Neuronal stem cell (in vitro differentiated cells): ENCODE measurements around the gene SDC3.

ENCODE experiments used
- DNase-seq: peaks from one replicate; pipeline ENCODE4 v3.0.0-alpha.2; 2013; ENCODE audit warnings: low spot score
- H2AFZ ChIP-seq: one replicate; pipeline ENCODE4 v1.6.1; 2013; ENCODE audit warnings: mild to moderate bottlenecking, low read length, inconsistent platforms
- H2AK5ac ChIP-seq: 2 replicates; pipeline ENCODE4 v1.6.1; 2013; ENCODE audit warnings: low read depth, mild to moderate bottlenecking, inconsistent platforms, low read length, moderate library complexity, mixed read lengths
- H2BK120ac ChIP-seq: 2 replicates; pipeline ENCODE4 v1.6.1; 2013; ENCODE audit warnings: low read depth, mild to moderate bottlenecking, inconsistent platforms, low read length, moderate library complexity, mixed read lengths
- H2BK12ac ChIP-seq: one replicate; pipeline ENCODE4 v1.6.1; 2013; ENCODE audit warnings: low read length, inconsistent platforms
- H2BK15ac ChIP-seq: 2 replicates; pipeline ENCODE4 v1.6.1; 2013; ENCODE audit warnings: mild to moderate bottlenecking, low read length, inconsistent platforms, mixed read lengths
- H2BK5ac ChIP-seq: one replicate; pipeline ENCODE4 v1.6.1; 2013; ENCODE audit warnings: inconsistent platforms, mild to moderate bottlenecking, low read length, moderate library complexity
- H3K14ac ChIP-seq: one replicate; pipeline ENCODE4 v1.6.1; 2013; ENCODE audit warnings: low read length, inconsistent platforms
- H3K18ac ChIP-seq: 2 replicates; pipeline ENCODE4 v1.6.1; 2013; ENCODE audit warnings: low read length, inconsistent platforms
- H3K23ac ChIP-seq: 2 replicates; pipeline ENCODE4 v1.6.1; 2013; ENCODE audit warnings: low read depth, mild to moderate bottlenecking, mixed read lengths, low read length, inconsistent platforms; ENCODE audit not compliant: poor library complexity
- H3K27ac ChIP-seq: replicated peaks from 3 replicates; pipeline ENCODE4 v1.5.1; 2013; ENCODE audit warnings: low read length, inconsistent platforms
- H3K27me3 ChIP-seq, 3 experiments: 2 replicates each; pipeline ENCODE4 v1.6.1; 2013; ENCODE audit warnings: low read length in 3 of 3, mild to moderate bottlenecking in 2 of 3, inconsistent platforms in 1 of 3, low read depth in 1 of 3, mixed read lengths in 1 of 3, moderate library complexity in 1 of 3; ENCODE audit not compliant: control insufficient read depth in 3 of 3, insufficient read depth in 3 of 3
- H3K36me3 ChIP-seq, 2 donors: replicated peaks in 1 of 2; 2 replicates each; pipeline ENCODE4 v1.6.1; 2013; ENCODE audit warnings: low read length in 2 of 2; ENCODE audit not compliant: control insufficient read depth in 2 of 2, insufficient read depth in 2 of 2
- H3K4ac ChIP-seq: 2 replicates; pipeline ENCODE4 v1.6.1; 2013; ENCODE audit warnings: inconsistent platforms, mild to moderate bottlenecking, low read length, moderate library complexity
- H3K4me1 ChIP-seq, 2 donors: 1 replicate in 1 of 2; 2 replicates in 1 of 2; pipeline ENCODE4 v1.6.1; 2013; ENCODE audit warnings: low read length in 2 of 2, low read depth in 1 of 2; ENCODE audit not compliant: control insufficient read depth in 2 of 2, insufficient read depth in 1 of 2
- H3K4me2 ChIP-seq: one replicate; pipeline ENCODE4 v1.6.1; 2013; ENCODE audit warnings: mild to moderate bottlenecking, low read length, inconsistent platforms; ENCODE audit not compliant: insufficient read depth, poor library complexity, severe bottlenecking
- H3K4me3 ChIP-seq, 2 donors: 2 replicates each; pipeline ENCODE4 v1.5.1; 2013; ENCODE audit warnings: low read length in 2 of 2, mild to moderate bottlenecking in 2 of 2, inconsistent platforms in 1 of 2, moderate library complexity in 1 of 2
- H3K79me1 ChIP-seq: one replicate; pipeline ENCODE4 v1.6.1; 2013; ENCODE audit warnings: low read depth, mild to moderate bottlenecking, inconsistent platforms, low read length, moderate library complexity
- H3K9ac ChIP-seq: one replicate; pipeline ENCODE4 v1.6.1; 2013; ENCODE audit warnings: mild to moderate bottlenecking, low read depth, low read length, inconsistent platforms; ENCODE audit not compliant: poor library complexity
- H3K9me3 ChIP-seq, 2 donors: replicated peaks in 1 of 2; 2 replicates each; pipeline versions ENCODE3 to v1.6.1; 2013; ENCODE audit warnings: low read length in 2 of 2, mild to moderate bottlenecking in 2 of 2, inconsistent platforms in 1 of 2, low read depth in 1 of 2, mixed read lengths in 1 of 2, moderate library complexity in 1 of 2; ENCODE audit not compliant: control insufficient read depth in 2 of 2, insufficient read depth in 1 of 2
- H4K8ac ChIP-seq: one replicate; pipeline ENCODE4 v1.6.1; 2013; ENCODE audit warnings: low read depth, mild to moderate bottlenecking, inconsistent platforms, low read length, moderate library complexity
- H4K91ac ChIP-seq: one replicate; pipeline ENCODE4 v1.6.1; 2013; ENCODE audit warnings: low read length, low read depth, mild to moderate bottlenecking, inconsistent platforms; ENCODE audit not compliant: poor library complexity
- WGBS, 2 donors: extraction: QIAGEN DNeasy Blood & Tissue Kit; methylation state at CpG; one replicate each; pipeline ENCODE4 v1.1.7; 2013; ENCODE audit warnings: missing lambda C conversion rate in 2 of 2, mixed read lengths in 1 of 2; ENCODE audit not compliant: insufficient read length in 2 of 2, insufficient replicate concordance in 1 of 2; ENCODE audit errors: extremely low coverage in 2 of 2; 5-methylcytosine and 5-hydroxymethylcytosine counted together

SDC3 gene

GRCh38 chr1:30837653-30838052 is 70.9 kb downstream of the SDC3 start:
- H3K9ac ChIP-seq: no peak overlapping the region
- no CpG with 5 or more reads among the region's 1 CpG for WGBS, 2 donors
- no peak overlapping the region for H3K14ac ChIP-seq
- H3K27ac ChIP-seq: no peak overlapping the region
- no peaks in the 10 kb centered on the region for H3K36me3 ChIP-seq
- no peaks in the 10 kb centered on the region for H3K79me1 ChIP-seq
- H3K4ac ChIP-seq: no peak overlapping the region
- H2BK5ac ChIP-seq: no peak overlapping the region
- H3K27me3 ChIP-seq: no peaks in the 10 kb centered on the region
- no peak overlapping the region for H2BK120ac ChIP-seq
- H2BK15ac ChIP-seq: no peak overlapping the region
- no peak overlapping the region for H2AK5ac ChIP-seq
- no peak overlapping the region for H3K4me3 ChIP-seq
- no peak overlapping the region for H2BK12ac ChIP-seq
- H3K4me1 ChIP-seq: peaks cover 14 to 19% of the 10 kb centered on the region in 2 donors
- no peaks in the 10 kb centered on the region for H3K9me3 ChIP-seq
- no peak overlapping the region for H4K91ac ChIP-seq
- H4K8ac ChIP-seq: no peak overlapping the region
- DNase-seq: no peak
- H2AFZ ChIP-seq: no peak overlapping the region
- H3K4me2 ChIP-seq: no peak overlapping the region
- no peak overlapping the region for H3K23ac ChIP-seq
- H3K18ac ChIP-seq: no peak overlapping the region

GRCh38 chr1:30834253-30834652 is 74.3 kb downstream of the SDC3 start:
- H2BK12ac ChIP-seq: no peak overlapping the region
- no peak overlapping the region for H4K91ac ChIP-seq
- no peak overlapping the region for H4K8ac ChIP-seq
- H3K9me3 ChIP-seq: no peaks in the 10 kb centered on the region
- WGBS, 2 donors: no CpG with 5 or more reads among the region's 4 CpGs
- H3K23ac ChIP-seq: no peak overlapping the region
- no peak overlapping the region for H3K4me3 ChIP-seq
- no peak overlapping the region for H3K9ac ChIP-seq
- H2BK120ac ChIP-seq: no peak overlapping the region
- no peaks in the 10 kb centered on the region for H3K36me3 ChIP-seq
- H2BK15ac ChIP-seq: no peak overlapping the region
- DNase-seq: no peak
- H2BK5ac ChIP-seq: no peak overlapping the region
- no peak overlapping the region for H2AK5ac ChIP-seq
- no peaks in the 10 kb centered on the region for H3K27me3 ChIP-seq
- H3K4me2 ChIP-seq: no peak overlapping the region
- H2AFZ ChIP-seq: no peak overlapping the region
- H3K27ac ChIP-seq: no peak overlapping the region
- H3K4me1 ChIP-seq: no peaks in the 10 kb centered on the region
- H3K18ac ChIP-seq: no peak overlapping the region
- no peaks in the 10 kb centered on the region for H3K79me1 ChIP-seq
- H3K4ac ChIP-seq: no peak overlapping the region
- no peak overlapping the region for H3K14ac ChIP-seq

- no peak overlapping the region for H3K9ac ChIP-seq
- no peak overlapping the region for H3K18ac ChIP-seq
- H3K27ac ChIP-seq: no peak overlapping the region
- no peak overlapping the region for H2AFZ ChIP-seq
- H2AK5ac ChIP-seq: no peak overlapping the region
- H3K36me3 ChIP-seq: no peaks in the 10 kb centered on the region
- DNase-seq: no peak
- H2BK12ac ChIP-seq: no peak overlapping the region
- H3K4me2 ChIP-seq: no peak overlapping the region
- H2BK5ac ChIP-seq: no peak overlapping the region
- H3K79me1 ChIP-seq: no peaks in the 10 kb centered on the region
- H3K4ac ChIP-seq: no peak overlapping the region
- no peak overlapping the region for H3K23ac ChIP-seq
- no peak overlapping the region for H3K4me3 ChIP-seq
- no peak overlapping the region for H3K14ac ChIP-seq
- no peak overlapping the region for H2BK15ac ChIP-seq
- H3K27me3 ChIP-seq: no peaks in the 10 kb centered on the region
- H3K4me1 ChIP-seq: peaks cover under 1 to 4% of the 10 kb centered on the region in 2 donors
- no CpG with 5 or more reads among the region's 6 CpGs for WGBS, 2 donors
- H2BK120ac ChIP-seq: no peak overlapping the region
- H4K8ac ChIP-seq: no peak overlapping the region
- no peaks in the 10 kb centered on the region for H3K9me3 ChIP-seq
- H4K91ac ChIP-seq: no peak overlapping the region
These were observed 78.0 kb downstream of the SDC3 start for GRCh38 chr1:30830537-30830936.

- no peak overlapping the region for H3K27ac ChIP-seq
- no peaks in the 10 kb centered on the region for H3K9me3 ChIP-seq
These were observed 78.7 kb downstream of the SDC3 start for GRCh38 chr1:30829889-30830288.

More at GRCh38 chr1:30829889-30830288, 78.7 kb downstream of the SDC3 start:
- Histone ChIP-seq H2BK120ac (no peak overlapping the region), H3K14ac (no peak overlapping the region), H4K91ac (no peak overlapping the region), H4K8ac (no peak overlapping the region), H3K36me3 (no peaks in the 10 kb centered on the region), H2BK12ac (no peak overlapping the region), H3K4ac (no peak overlapping the region), H3K9ac (no peak overlapping the region), H2AFZ (no peak overlapping the region), H3K23ac (no peak overlapping the region), H3K79me1 (no peaks in the 10 kb centered on the region), H2BK15ac (no peak overlapping the region), H3K4me1 (peaks cover 5 to 9% of the 10 kb centered on the region in 2 donors), H3K18ac (no peak overlapping the region), H2AK5ac (no peak overlapping the region), H3K4me3 (no peak overlapping the region), H2BK5ac (no peak overlapping the region), H3K4me2 (no peak overlapping the region), H3K27me3 (no peaks in the 10 kb centered on the region)
- DNase-seq: no peak
- no CpG with 5 or more reads among the region's 2 CpGs for WGBS, 2 donors
